ENCODE data around the gene FRMD8.

GRCh38 chr11:65362966-65363365, 23.5 kb upstream of the FRMD8 start:
- TF ChIP-seq CTCF (conservative IDR thresholded peaks at IDR 0.05; ENCODE audit: low read depth, low read length), result no peak
- no peak for TF ChIP-seq MAFK (IDR thresholded peaks at IDR 0.05; ENCODE audit: low read depth, low read length)
- TF ChIP-seq MXI1 (IDR thresholded peaks at IDR 0.05; ENCODE audit: borderline replicate concordance, low read depth, low read length), result no peak

Data from IMR-90 (cell line).